ENCODE results near the gene FUT6.
"Not testable (repeated sequence)": the region's sequence is repeated elsewhere in the genome, so short reads cannot be mapped to it uniquely, and the experiment has no call there.

Gene FUT6

DNA sequence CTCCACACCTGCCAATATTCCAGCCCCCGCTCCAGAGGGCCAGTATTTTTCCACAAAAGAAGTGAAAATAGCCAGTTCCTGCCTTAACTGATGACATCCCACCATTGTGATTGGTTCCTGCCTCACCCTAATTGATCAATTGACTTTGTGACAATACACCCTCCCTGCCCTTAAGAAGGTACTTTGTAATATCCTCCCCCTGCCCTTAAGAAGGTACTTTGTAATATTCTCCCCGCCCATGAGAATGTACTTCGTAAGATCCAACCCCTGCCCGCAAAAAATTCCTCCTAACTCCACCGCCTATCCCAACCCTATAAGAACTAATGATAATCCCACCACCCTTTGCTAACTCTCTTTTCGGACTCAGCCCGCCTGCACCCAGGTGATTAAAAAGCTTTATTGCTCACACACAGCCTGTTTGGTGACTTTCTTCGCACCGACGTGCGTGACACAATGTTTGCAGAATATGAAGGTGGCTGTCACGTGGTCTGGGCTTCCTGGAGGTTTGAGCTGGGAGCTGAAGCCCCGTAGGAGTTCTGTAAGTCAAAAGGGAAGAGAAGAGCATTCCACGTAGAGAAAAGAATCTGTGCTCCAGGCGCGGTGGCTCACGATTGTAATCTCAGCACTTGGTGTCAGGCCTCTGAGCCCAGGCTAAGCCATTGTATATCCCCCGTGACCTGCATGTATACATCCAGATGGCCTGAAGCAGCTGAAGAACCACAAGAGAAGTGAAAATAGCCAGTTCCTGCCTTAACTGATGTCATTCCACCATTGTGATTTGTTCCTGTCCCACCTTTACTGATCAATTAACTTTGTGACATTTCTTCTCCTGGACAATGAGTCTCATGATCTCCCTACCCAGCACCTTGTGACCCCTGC is 17.9 kb upstream of the FUT6 start:
- Histone ChIP-seq H3K9me3 (ENCODE audit: control insufficient read depth in 5 of 5, low read length in 5 of 5) (no peaks in the 10 kb centered on the region), H3K27me3 (ENCODE audit: control insufficient read depth in 5 of 5, insufficient read depth in 4 of 5, low read length in 5 of 5) (peaks cover 0 to 9% (median 8%) of the 10 kb centered on the region in 5 donors), H3K36me3 (ENCODE audit: control insufficient read depth in 5 of 5, insufficient read depth in 5 of 5, low read length in 5 of 5) (no peaks in the 10 kb centered on the region), H3K4me1 (ENCODE audit: control insufficient read depth in 5 of 5, insufficient read depth in 5 of 5, low read length in 5 of 5) (no peaks in the 10 kb centered on the region), H3K4me3 (ENCODE audit: low read depth in 1 of 5, low read length in 5 of 5) (no peak overlapping the region), H3K9ac (ENCODE audit: low read length in 5 of 5) (no peak overlapping the region), H3K27ac (ENCODE audit: low read depth, low read length) (no peak overlapping the region)

DNA sequence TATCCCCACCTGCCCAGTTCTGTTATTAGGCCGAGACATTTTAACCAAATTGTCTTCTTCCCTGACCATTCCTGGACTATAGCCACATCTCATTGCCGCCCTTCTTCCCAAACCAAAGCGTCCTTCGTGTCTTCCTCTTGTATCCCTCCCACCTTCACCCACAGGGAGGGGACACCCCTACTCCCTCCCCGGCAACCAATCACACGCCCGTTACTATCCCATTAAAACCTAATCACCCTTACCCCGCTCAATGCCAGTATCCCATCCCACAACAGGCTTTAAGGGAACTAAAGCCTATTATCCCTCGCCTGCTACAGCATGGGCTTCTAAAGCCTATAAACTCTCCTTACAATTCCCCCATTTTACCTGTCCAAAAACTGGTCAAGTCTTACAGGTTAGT is 15.6 kb upstream of the FUT6 start:
- not testable (repeated sequence) for H3K4me1 ChIP-seq (ENCODE audit: control insufficient read depth in 5 of 5, insufficient read depth in 5 of 5, low read length in 5 of 5); H3K27ac ChIP-seq (ENCODE audit: low read depth, low read length); H3K27me3 ChIP-seq (ENCODE audit: control insufficient read depth in 5 of 5, insufficient read depth in 4 of 5, low read length in 5 of 5); H3K4me3 ChIP-seq (ENCODE audit: low read depth in 1 of 5, low read length in 5 of 5); H3K9me3 ChIP-seq (ENCODE audit: control insufficient read depth in 5 of 5, low read length in 5 of 5); H3K9ac ChIP-seq (ENCODE audit: low read length in 5 of 5); H3K36me3 ChIP-seq (ENCODE audit: control insufficient read depth in 5 of 5, insufficient read depth in 5 of 5, low read length in 5 of 5)

DNA sequence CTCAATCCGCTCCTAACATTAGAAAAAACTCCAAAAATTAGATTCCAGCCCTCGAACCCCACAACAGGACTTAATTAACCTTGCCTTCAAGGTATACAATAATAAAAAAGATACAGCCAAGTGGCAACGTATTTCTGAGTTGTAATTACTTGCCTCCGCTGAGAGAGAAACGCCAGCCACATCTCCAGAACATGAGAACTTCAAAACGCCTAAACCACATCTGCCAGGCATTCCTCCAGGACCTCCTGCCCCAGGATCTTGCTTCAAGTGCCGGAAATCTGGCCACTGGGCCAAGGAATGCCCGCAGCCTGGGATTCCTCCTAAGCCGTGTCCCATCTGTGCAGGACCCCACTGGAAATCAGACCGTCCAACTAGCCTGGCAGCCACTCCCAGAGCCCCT is 14.6 kb upstream of the FUT6 start:
- not testable (repeated sequence) for H3K27ac ChIP-seq (ENCODE audit: low read depth, low read length); H3K4me3 ChIP-seq (ENCODE audit: low read depth in 1 of 5, low read length in 5 of 5); H3K36me3 ChIP-seq (ENCODE audit: control insufficient read depth in 5 of 5, insufficient read depth in 5 of 5, low read length in 5 of 5); H3K4me1 ChIP-seq (ENCODE audit: control insufficient read depth in 5 of 5, insufficient read depth in 5 of 5, low read length in 5 of 5); H3K9ac ChIP-seq (ENCODE audit: low read length in 5 of 5); H3K9me3 ChIP-seq (ENCODE audit: control insufficient read depth in 5 of 5, low read length in 5 of 5); H3K27me3 ChIP-seq (ENCODE audit: control insufficient read depth in 5 of 5, insufficient read depth in 4 of 5, low read length in 5 of 5)

DNA sequence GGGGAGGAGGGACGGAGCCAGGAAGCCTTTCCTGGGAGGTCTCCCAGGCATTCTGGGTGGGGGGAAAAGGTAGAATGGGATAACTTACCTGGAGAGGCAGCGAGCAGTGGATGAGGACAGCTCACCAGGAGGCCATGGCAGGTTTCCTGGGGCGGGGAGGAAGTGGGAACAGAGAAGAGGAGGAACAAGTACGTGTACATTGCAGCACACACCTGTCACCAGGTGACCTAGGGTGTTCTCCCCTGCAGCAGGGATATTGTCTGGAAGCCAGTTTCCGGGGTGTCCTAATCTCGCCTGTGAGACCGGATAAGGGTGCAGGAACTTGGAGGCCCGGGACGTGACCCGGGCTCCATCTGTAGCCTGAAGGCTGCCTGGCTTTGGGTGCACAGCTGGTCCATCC is 11.8 kb upstream of the FUT6 start, which contains the start of gene FUT3:
TSS of gene FUT3 (minus strand) at position 148 of the 400 bp plus-strand sequence.
- Histone ChIP-seq H3K4me1 (ENCODE audit: control insufficient read depth in 5 of 5, insufficient read depth in 5 of 5, low read length in 5 of 5) (peaks cover 0 to 4% (median 0%) of the 10 kb centered on the region in 5 donors), H3K9me3 (ENCODE audit: control insufficient read depth in 5 of 5, low read length in 5 of 5) (no peaks in the 10 kb centered on the region), H3K36me3 (ENCODE audit: control insufficient read depth in 5 of 5, insufficient read depth in 5 of 5, low read length in 5 of 5) (no peaks in the 10 kb centered on the region), H3K27ac (ENCODE audit: low read depth, low read length) (no peak within 1 kb of the TSS), H3K27me3 (ENCODE audit: control insufficient read depth in 5 of 5, insufficient read depth in 4 of 5, low read length in 5 of 5) (peaks cover 0 to 6% (median 2%) of the 10 kb centered on the region in 5 donors), H3K9ac (ENCODE audit: low read length in 5 of 5) (no peak within 1 kb of the TSS), H3K4me3 (ENCODE audit: low read depth in 1 of 5, low read length in 5 of 5) (no peak within 1 kb of the TSS)

DNA sequence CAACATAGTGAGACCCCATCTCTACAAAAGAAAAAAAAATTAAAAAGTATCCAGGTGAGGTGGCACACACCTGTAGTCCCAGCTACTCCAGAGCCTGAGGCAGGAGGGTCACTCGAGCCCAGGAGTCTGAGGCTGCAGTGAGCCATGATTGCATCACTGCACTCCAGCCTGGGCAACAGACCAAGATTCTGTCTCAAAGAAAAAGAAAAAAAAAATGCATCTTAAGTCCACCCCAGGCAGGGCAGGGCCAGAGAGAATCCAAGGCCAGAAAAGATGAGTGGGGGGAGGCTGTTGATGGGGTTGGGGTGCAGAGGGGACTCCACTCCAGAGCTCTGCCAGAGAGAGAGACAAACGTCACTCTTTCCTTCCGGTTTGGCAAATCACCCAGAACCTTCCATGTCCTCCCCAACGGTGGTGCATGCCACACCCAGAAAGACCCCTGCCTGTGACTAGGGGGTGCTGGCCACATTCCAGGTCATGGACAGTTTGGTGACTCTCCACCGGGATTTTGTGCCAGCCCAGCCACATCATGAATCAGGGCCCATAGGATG is 11.3 kb upstream of the FUT6 start:
- no peak overlapping the region for H3K27ac ChIP-seq (ENCODE audit: low read depth, low read length)

DNA sequence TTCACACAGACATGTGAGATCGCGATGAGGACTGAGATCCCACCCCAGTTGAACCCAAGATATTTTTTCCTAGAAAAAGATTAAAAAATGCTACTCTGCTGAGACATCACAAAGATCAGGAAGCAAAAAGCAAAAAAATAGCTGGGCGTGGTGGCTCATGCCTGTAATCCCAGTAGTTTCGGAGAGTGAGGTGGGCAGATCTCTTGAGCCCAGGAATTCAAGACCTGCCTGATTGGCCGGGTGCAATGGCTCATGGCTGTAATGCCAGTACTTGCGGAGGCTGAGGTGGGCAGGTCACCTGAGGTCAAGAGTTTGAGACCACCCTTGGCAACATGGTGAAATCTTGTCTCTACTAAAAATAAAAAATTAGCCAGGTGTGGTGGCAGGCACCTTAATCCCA is 10.7 kb upstream of the FUT6 start:
- no peaks in the 10 kb centered on the region for H3K9me3 ChIP-seq (ENCODE audit: control insufficient read depth in 5 of 5, low read length in 5 of 5)
- H3K9ac ChIP-seq (ENCODE audit: low read length in 5 of 5) = no peak overlapping the region
- no peaks in the 10 kb centered on the region for H3K36me3 ChIP-seq (ENCODE audit: control insufficient read depth in 5 of 5, insufficient read depth in 5 of 5, low read length in 5 of 5)
- H3K4me1 ChIP-seq (ENCODE audit: control insufficient read depth in 5 of 5, insufficient read depth in 5 of 5, low read length in 5 of 5) = peaks cover 0 to 4% (median 0%) of the 10 kb centered on the region in 5 donors
- no peak overlapping the region for H3K4me3 ChIP-seq (ENCODE audit: low read depth in 1 of 5, low read length in 5 of 5)
- no peak overlapping the region for H3K27ac ChIP-seq (ENCODE audit: low read depth, low read length)
- H3K27me3 ChIP-seq (ENCODE audit: control insufficient read depth in 5 of 5, insufficient read depth in 4 of 5, low read length in 5 of 5) = peaks cover 0 to 4% (median 0%) of the 10 kb centered on the region in 5 donors

More for the DNA sequence above, 11.3 kb upstream of the FUT6 start:
- Histone ChIP-seq H3K36me3 (ENCODE audit: control insufficient read depth in 5 of 5, insufficient read depth in 5 of 5, low read length in 5 of 5) (no peaks in the 10 kb centered on the region), H3K9ac (ENCODE audit: low read length in 5 of 5) (no peak overlapping the region), H3K9me3 (ENCODE audit: control insufficient read depth in 5 of 5, low read length in 5 of 5) (no peaks in the 10 kb centered on the region), H3K27me3 (ENCODE audit: control insufficient read depth in 5 of 5, insufficient read depth in 4 of 5, low read length in 5 of 5) (peaks cover 0 to 6% (median 0%) of the 10 kb centered on the region in 5 donors), H3K4me3 (ENCODE audit: low read depth in 1 of 5, low read length in 5 of 5) (no peak overlapping the region), H3K4me1 (ENCODE audit: control insufficient read depth in 5 of 5, insufficient read depth in 5 of 5, low read length in 5 of 5) (peaks cover 0 to 4% (median 0%) of the 10 kb centered on the region in 5 donors)

DNA sequence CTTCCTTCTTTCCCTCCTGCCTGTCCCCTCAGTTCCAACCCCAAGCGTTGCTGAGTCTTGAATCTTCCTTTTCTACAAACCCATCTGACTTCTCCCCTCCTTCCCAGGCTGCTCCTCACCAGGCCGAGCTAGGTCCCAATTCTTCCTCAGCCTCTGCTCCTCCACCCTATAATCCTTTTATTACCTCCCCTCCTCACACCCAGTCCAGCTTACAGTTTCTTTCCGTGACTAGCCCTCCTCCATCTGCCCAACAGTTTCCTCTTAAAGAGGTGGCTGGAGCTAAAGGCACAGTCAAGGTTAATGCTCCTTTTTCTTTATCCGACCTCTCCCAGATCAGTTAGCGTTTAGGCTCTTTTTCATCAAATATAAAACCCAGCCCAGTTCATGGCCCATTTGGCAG is 9.1 kb upstream of the FUT6 start:
- not testable (repeated sequence) for H3K36me3 ChIP-seq (ENCODE audit: control insufficient read depth in 5 of 5, insufficient read depth in 5 of 5, low read length in 5 of 5); H3K9ac ChIP-seq (ENCODE audit: low read length in 5 of 5); H3K4me3 ChIP-seq (ENCODE audit: low read depth in 1 of 5, low read length in 5 of 5); H3K27ac ChIP-seq (ENCODE audit: low read depth, low read length); H3K9me3 ChIP-seq (ENCODE audit: control insufficient read depth in 5 of 5, low read length in 5 of 5); H3K27me3 ChIP-seq (ENCODE audit: control insufficient read depth in 5 of 5, insufficient read depth in 4 of 5, low read length in 5 of 5); H3K4me1 ChIP-seq (ENCODE audit: control insufficient read depth in 5 of 5, insufficient read depth in 5 of 5, low read length in 5 of 5)

DNA sequence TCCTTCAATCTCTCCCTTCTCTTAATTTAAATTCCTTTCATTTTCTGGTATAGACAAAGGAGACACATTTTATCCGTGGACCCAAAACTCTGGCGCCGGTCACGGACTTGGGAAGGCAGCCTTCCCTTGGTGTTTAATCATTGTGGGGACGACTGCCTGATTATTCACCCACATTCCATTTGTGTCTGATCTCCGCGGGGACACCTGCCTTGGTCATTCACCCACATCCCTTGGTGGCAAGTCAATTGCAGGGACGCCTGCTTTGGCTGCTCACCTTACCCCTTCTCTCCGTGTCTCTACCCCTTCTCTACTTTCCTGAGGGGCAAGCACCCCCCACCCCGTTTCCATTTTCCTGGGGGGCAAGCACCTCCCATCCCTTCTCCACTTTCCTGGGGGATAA is 8.3 kb upstream of the FUT6 start:
- not testable (repeated sequence) for H3K4me1 ChIP-seq (ENCODE audit: control insufficient read depth in 5 of 5, insufficient read depth in 5 of 5, low read length in 5 of 5); H3K36me3 ChIP-seq (ENCODE audit: control insufficient read depth in 5 of 5, insufficient read depth in 5 of 5, low read length in 5 of 5); H3K27ac ChIP-seq (ENCODE audit: low read depth, low read length); H3K9ac ChIP-seq (ENCODE audit: low read length in 5 of 5); H3K4me3 ChIP-seq (ENCODE audit: low read depth in 1 of 5, low read length in 5 of 5); H3K9me3 ChIP-seq (ENCODE audit: control insufficient read depth in 5 of 5, low read length in 5 of 5); H3K27me3 ChIP-seq (ENCODE audit: control insufficient read depth in 5 of 5, insufficient read depth in 4 of 5, low read length in 5 of 5)

DNA sequence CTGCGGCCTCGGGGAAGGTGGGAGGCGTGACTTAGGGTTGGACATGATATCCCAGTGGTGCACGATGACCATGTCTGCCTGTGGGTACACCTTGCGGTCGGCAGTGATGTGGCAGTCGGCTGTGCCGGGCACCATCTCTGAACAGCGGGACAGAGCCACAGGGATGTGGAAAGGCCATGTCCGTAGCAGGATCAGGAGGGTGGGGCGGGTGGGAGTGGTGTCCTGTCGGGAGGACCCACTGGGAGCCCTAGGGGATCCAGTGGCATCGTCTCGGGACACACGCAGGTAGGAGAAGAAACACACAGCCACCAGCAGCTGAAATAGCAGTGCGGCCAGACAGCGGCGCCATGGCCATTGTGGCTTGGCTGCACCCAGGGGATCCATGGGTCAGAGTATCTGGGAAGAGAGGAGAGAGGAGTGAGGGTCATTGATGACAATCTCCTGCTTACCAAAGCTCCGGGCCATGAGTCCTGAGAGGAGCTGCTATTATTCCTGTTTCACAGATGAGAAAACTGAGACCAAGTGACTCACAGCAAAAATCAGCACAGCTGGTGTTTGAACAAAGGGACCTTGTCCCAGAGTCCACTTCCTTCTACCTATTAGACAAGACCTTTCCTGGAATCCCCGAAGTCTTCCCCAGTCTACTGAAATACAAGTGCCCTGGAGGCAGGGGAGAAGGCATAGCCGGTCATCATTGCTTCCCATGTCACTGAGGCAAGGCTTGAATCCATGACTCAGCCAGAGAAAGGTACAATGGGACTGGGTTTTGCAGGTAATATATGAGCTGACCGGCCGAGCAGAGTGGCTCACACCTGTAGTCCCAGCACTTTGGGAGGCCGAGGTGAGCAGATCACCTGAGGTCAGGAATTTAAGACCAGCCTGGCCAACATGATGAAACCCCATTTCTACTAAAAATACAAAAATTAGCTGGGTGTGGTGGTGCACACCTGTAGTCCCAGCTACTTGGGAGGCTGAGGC is 5.2 kb upstream of the FUT6 start:
- H3K4me3 ChIP-seq (ENCODE audit: low read depth in 1 of 5, low read length in 5 of 5) = no peak overlapping the region
- no peak overlapping the region for H3K27ac ChIP-seq (ENCODE audit: low read depth, low read length)
- H3K9ac ChIP-seq (ENCODE audit: low read length in 5 of 5) = no peak overlapping the region
- H3K4me1 ChIP-seq (ENCODE audit: control insufficient read depth in 5 of 5, insufficient read depth in 5 of 5, low read length in 5 of 5) = peaks cover 0 to under 1% (median 0%) of the 10 kb centered on the region in 5 donors
- H3K36me3 ChIP-seq (ENCODE audit: control insufficient read depth in 5 of 5, insufficient read depth in 5 of 5, low read length in 5 of 5) = no peaks in the 10 kb centered on the region
- peaks cover 0 to 6% (median 0%) of the 10 kb centered on the region in 5 donors for H3K27me3 ChIP-seq (ENCODE audit: control insufficient read depth in 5 of 5, insufficient read depth in 4 of 5, low read length in 5 of 5)
- no peaks in the 10 kb centered on the region for H3K9me3 ChIP-seq (ENCODE audit: control insufficient read depth in 5 of 5, low read length in 5 of 5)
